GM12891 (cell line): Measurements from ENCODE around the gene OPRD1.

Experiments
- PAX5 ChIP-seq: IDR thresholded peaks from 2 replicates; pipeline ENCODE4 v1.6.1; 2011; ENCODE audit warnings: low read length, moderate library complexity, mild to moderate bottlenecking; ENCODE audit not compliant: insufficient read depth, severe bottlenecking
- POLR2A ChIP-seq: IDR thresholded peaks from 2 replicates; pipeline ENCODE4 v1.6.1; 2011; ENCODE audit warnings: low read depth, low read length, control low read depth
- POLR2AphosphoS5 ChIP-seq: IDR thresholded peaks from 2 replicates; pipeline ENCODE4 v1.6.1; 2011; ENCODE audit warnings: low read depth, low read length, control low read depth
- POU2F2 ChIP-seq: IDR thresholded peaks from 2 replicates; pipeline ENCODE4 v1.6.1; 2011; ENCODE audit warnings: low read depth, mild to moderate bottlenecking, control low read depth, low read length, moderate library complexity
- SPI1 ChIP-seq: IDR thresholded peaks from 2 replicates; pipeline ENCODE4 v1.6.1; 2011; ENCODE audit warnings: low read depth, low read length, control low read depth
- TAF1 ChIP-seq: IDR thresholded peaks from 2 replicates; pipeline ENCODE4 v1.6.1; 2011; ENCODE audit warnings: low read depth, low read length, control low read depth

- TF ChIP-seq POU2F2 (no peak), POLR2AphosphoS5 (no peak), SPI1 (no peak), POLR2A (no peak), TAF1 (no peak), PAX5 (no peak)
Observed at GRCh38 chr1:28890435-28890834, 78.5 kb downstream of the OPRD1 start.
